Measurements from ENCODE around the gene APH1A.

GRCh38 chr1:150268340-150268704 is 494 bp downstream of the APH1A start:
- TF ChIP-seq CTCF (IDR thresholded peaks at IDR 0.05) (no peak), POLR2A (IDR thresholded peaks at IDR 0.05) (no peak)
